Measurements from ENCODE around the gene IST1.
A peak's percentile ranks its signal among the peaks of the same experiment; 100 is the strongest.

Gene IST1

DNA sequence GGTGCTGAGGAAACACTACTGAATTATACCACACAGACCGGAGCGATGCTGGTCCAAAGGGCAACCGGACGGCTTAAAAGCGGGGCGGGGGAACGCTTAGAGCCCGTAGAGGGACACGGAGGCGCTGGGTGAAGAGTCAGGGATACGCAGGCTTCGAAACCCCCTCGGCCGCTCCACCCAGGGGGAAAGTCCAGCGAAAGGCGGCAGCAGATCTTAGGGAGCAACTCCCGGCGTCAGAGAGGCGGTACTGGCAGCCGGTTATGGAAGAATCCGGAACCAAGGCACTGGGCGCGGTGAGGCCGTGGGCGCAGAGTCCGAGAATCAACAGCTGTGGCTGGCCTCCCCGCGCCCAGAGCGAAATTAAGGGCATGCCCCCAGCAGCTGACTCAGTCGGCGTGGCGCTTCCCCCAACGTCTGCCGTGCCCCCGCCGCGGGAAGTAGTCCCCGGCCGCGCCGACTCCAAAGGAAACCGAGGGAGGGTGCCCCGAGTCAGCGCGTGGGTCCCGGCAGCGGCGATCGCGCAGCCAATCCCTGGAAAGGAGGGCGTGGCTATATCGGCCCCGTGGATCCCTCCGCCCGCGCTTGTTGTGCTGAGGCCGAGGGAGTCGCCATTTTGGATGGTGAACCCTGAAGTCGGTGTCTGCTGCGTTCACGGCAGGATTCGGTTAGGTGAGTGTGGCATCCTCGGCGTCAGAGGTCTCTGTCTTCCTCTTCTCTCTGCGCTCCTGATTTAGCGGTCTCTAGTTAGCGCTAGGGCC lies at the start of gene IST1:
Gene IST1 (plus strand): TSS at position 611 of the 758 bp plus-strand sequence. CDS start 20,110 bp downstream, outside the sequence.
- H3K9ac ChIP-seq (ENCODE audit: low read depth, low read length) = peak within 1 kb of the TSS; percentile 93
- no peaks in the 10 kb centered on the region; the same call in 1 of the 2 replicates for H3K4me1 ChIP-seq (ENCODE audit: insufficient read depth, low read length)
- H3K36me3 ChIP-seq (ENCODE audit: insufficient read depth, low read length) = no peaks in the 10 kb centered on the region; the same call in 1 of the 2 replicates
- no peaks in the 10 kb centered on the region for H3K9me3 ChIP-seq (ENCODE audit: control insufficient read depth, insufficient read depth, low read length)

- Histone ChIP-seq H3K9ac (ENCODE audit: low read depth, low read length) (peak within 1 kb of the TSS; percentile 89), H3K9me3 (ENCODE audit: control insufficient read depth, insufficient read depth, low read length) (no peaks in the 10 kb centered on the region), H3K36me3 (ENCODE audit: insufficient read depth, low read length) (peaks cover 8% of the 10 kb centered on the region), H3K4me1 (ENCODE audit: insufficient read depth, low read length) (0 out of 2 replicates have a peak, but pooled peaks cover 4% of the 10 kb centered on the region)
Observed at GRCh38 chr16:71845639-71846430, 49.5 kb upstream of the IST1 start, which contains the start of gene ATXN1L. ATXN1L (plus strand) TSS chr16:71845976; CDS start chr16:71849741, 3,765 bp downstream.

DNA sequence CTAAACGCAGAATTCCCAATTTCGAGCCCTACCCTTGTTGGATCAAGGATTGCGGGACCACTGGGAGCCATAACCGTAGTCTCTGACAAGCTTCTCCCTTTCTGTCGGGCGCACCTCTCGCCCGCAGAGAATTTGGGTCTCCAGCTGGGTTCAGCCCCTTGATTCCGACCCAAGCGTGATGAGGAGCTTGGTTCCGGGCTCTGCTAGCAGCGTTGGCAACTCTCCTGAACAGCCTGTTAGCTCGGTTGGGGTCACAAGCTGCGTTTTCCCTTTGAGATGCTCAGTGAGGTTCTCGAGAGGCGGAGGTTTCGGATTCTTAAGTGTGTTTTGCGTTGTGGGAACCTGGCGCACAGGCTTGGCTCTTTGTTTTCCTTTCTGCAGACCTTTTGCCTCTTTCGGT lies 48.9 kb upstream of the IST1 start:
- Histone ChIP-seq H3K9ac (ENCODE audit: low read depth, low read length) (peak overlapping the region; percentile 89), H3K9me3 (ENCODE audit: control insufficient read depth, insufficient read depth, low read length) (no peaks in the 10 kb centered on the region), H3K4me1 (ENCODE audit: insufficient read depth, low read length) (0 out of 2 replicates have a peak, but pooled peaks cover 4% of the 10 kb centered on the region), H3K36me3 (ENCODE audit: insufficient read depth, low read length) (peaks cover 8% of the 10 kb centered on the region)

- Histone ChIP-seq H3K4me1 (ENCODE audit: insufficient read depth, low read length) (0 out of 2 replicates have a peak, but pooled peaks cover 4% of the 10 kb centered on the region), H3K9me3 (ENCODE audit: control insufficient read depth, insufficient read depth, low read length) (no peaks in the 10 kb centered on the region), H3K9ac (ENCODE audit: low read depth, low read length) (peak overlapping the region; percentile 89), H3K36me3 (ENCODE audit: insufficient read depth, low read length) (peaks cover 8% of the 10 kb centered on the region)
Observed at GRCh38 chr16:71847096-71847495, 48.2 kb upstream of the IST1 start.

DNA sequence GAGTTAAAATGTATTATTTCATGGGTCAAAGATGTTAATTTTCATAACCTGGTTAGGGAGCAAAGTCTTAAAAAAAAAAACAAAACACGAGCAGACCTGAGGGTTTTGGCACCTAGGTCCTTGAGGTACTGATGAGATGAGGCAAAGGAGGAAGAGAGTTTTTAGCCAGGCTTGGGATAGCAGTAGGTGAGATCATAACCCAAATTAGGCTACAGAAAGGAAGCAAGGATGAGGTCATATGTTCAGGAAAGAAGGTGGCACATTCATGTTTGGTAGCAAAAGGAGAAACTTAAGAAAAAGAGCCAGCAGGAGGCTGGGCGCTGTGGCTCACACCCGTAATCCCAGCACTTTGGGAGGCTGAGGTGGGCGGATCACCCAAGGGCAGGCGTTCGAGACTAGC lies 46.7 kb upstream of the IST1 start:
- Histone ChIP-seq H3K9me3 (ENCODE audit: control insufficient read depth, insufficient read depth, low read length) (no peaks in the 10 kb centered on the region), H3K36me3 (ENCODE audit: insufficient read depth, low read length) (peaks cover 8% of the 10 kb centered on the region), H3K9ac (ENCODE audit: low read depth, low read length) (no peak overlapping the region), H3K4me1 (ENCODE audit: insufficient read depth, low read length) (0 out of 2 replicates have a peak, but pooled peaks cover 4% of the 10 kb centered on the region)

DNA sequence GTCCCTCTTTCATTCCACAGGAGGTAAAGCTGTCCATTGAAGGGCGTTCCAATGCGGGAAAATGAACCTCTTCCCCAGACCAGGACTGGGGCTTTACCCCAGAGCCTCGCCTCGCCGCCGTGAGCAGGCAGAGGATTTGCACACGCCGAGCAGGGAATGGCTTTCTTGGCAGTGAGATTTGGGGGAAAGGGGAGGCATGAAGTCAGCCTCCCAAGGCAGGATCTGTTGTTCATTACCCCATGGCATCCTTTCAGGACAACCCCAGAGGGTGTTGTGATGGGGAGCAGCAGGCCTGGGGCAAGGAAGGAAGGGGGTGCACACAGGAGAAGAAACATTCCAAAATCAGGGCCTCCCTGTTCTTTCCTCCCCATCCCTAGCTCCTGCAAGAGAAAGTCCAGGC lies 43.6 kb upstream of the IST1 start:
- Histone ChIP-seq H3K36me3 (ENCODE audit: insufficient read depth, low read length) (peaks cover 8% of the 10 kb centered on the region), H3K9ac (ENCODE audit: low read depth, low read length) (no peak overlapping the region), H3K9me3 (ENCODE audit: control insufficient read depth, insufficient read depth, low read length) (no peaks in the 10 kb centered on the region), H3K4me1 (ENCODE audit: insufficient read depth, low read length) (0 out of 2 replicates have a peak, but pooled peaks cover 4% of the 10 kb centered on the region)

GRCh38 chr16:71852158-71852557 lies 43.2 kb upstream of the IST1 start:
- Histone ChIP-seq H3K9me3 (ENCODE audit: control insufficient read depth, insufficient read depth, low read length) (no peaks in the 10 kb centered on the region), H3K4me1 (ENCODE audit: insufficient read depth, low read length) (0 out of 2 replicates have a peak, but pooled peaks cover under 1% of the 10 kb centered on the region), H3K9ac (ENCODE audit: low read depth, low read length) (no peak overlapping the region), H3K36me3 (ENCODE audit: insufficient read depth, low read length) (peaks cover 8% of the 10 kb centered on the region)

GRCh38 chr16:71852561-71852960 lies 42.8 kb upstream of the IST1 start:
- Histone ChIP-seq H3K9me3 (ENCODE audit: control insufficient read depth, insufficient read depth, low read length) (no peaks in the 10 kb centered on the region), H3K9ac (ENCODE audit: low read depth, low read length) (no peak overlapping the region), H3K4me1 (ENCODE audit: insufficient read depth, low read length) (no peaks in the 10 kb centered on the region), H3K36me3 (ENCODE audit: insufficient read depth, low read length) (peaks cover 8% of the 10 kb centered on the region)

GRCh38 chr16:71853413-71853812 lies 41.9 kb upstream of the IST1 start:
- H3K36me3 ChIP-seq (ENCODE audit: insufficient read depth, low read length) = peaks cover 8% of the 10 kb centered on the region
- H3K9ac ChIP-seq (ENCODE audit: low read depth, low read length) = no peak overlapping the region

GRCh38 chr16:71854369-71854948 lies 40.9 kb upstream of the IST1 start:
- Histone ChIP-seq H3K9me3 (ENCODE audit: control insufficient read depth, insufficient read depth, low read length) (no peaks in the 10 kb centered on the region), H3K4me1 (ENCODE audit: insufficient read depth, low read length) (no peaks in the 10 kb centered on the region), H3K36me3 (ENCODE audit: insufficient read depth, low read length) (peaks cover 8% of the 10 kb centered on the region), H3K9ac (ENCODE audit: low read depth, low read length) (no peak overlapping the region)

More at GRCh38 chr16:71853413-71853812, 41.9 kb upstream of the IST1 start:
- Histone ChIP-seq H3K4me1 (ENCODE audit: insufficient read depth, low read length) (no peaks in the 10 kb centered on the region), H3K9me3 (ENCODE audit: control insufficient read depth, insufficient read depth, low read length) (no peaks in the 10 kb centered on the region)

DNA sequence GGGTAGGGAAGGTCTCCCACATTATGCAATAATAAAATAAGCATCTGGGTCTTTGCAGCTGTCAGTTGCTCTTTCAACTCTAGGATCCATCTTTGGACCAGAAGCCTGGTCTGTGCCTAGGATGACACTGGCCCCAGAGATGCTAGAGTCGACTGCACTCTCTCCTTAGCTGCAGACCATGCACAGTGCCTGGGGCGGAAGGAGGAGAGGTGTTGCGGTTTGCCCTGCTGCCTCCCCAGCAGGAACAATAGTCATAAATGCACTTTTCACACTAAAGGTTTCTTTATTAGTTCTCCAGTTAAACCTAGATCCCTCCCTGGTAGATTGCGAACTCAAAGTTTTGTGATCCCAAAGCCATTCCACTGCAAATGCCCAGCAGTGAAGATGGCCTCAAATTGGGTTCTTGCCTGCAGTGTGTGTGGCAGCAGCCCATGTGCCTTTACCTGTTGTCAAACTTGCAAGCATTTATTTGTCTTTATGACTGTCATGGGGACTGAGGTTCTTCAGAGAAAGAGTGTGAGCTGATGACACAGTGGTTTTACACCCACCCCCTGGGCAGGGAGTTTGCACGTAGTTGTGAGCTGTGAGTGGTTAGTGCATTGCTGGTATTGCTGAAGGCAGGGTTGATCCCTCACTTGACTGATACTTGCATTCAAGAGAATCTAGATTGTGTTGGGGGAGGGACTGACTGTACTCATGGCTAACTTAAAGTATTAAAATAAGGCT lies 39.2 kb upstream of the IST1 start:
- no peaks in the 10 kb centered on the region for H3K36me3 ChIP-seq (ENCODE audit: insufficient read depth, low read length)
- no peaks in the 10 kb centered on the region for H3K9me3 ChIP-seq (ENCODE audit: control insufficient read depth, insufficient read depth, low read length)
- no peaks in the 10 kb centered on the region for H3K4me1 ChIP-seq (ENCODE audit: insufficient read depth, low read length)
- no peak overlapping the region for H3K9ac ChIP-seq (ENCODE audit: low read depth, low read length)

GRCh38 chr16:71859762-71860521 lies 35.4 kb upstream of the IST1 start:
- Histone ChIP-seq H3K36me3 (ENCODE audit: insufficient read depth, low read length) (no peaks in the 10 kb centered on the region), H3K4me1 (ENCODE audit: insufficient read depth, low read length) (no peaks in the 10 kb centered on the region), H3K9me3 (ENCODE audit: control insufficient read depth, insufficient read depth, low read length) (no peaks in the 10 kb centered on the region), H3K9ac (ENCODE audit: low read depth, low read length) (no peak overlapping the region)

DNA sequence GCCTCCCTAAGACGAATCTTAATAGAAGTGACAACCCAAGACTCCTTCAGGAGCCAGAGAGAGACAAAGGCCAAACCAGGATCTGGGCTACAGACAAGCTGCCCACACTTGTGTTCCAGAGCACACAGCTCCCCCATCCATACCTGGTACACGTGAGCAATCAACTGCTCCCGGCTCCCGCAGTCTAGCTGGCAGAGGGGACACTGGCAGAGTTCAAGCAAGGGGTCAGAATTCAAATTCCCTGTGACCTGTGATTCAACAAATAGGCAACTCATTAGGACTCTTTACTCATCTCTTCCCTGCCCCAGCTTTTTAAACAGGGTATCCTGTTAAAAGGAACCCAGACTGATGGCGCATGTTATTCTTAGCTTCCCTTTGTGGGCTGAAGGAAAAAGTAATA lies 31.3 kb upstream of the IST1 start:
- Histone ChIP-seq H3K9me3 (ENCODE audit: control insufficient read depth, insufficient read depth, low read length) (no peaks in the 10 kb centered on the region), H3K4me1 (ENCODE audit: insufficient read depth, low read length) (peaks cover 4% of the 10 kb centered on the region), H3K9ac (ENCODE audit: low read depth, low read length) (no peak overlapping the region), H3K36me3 (ENCODE audit: insufficient read depth, low read length) (peaks cover 3% of the 10 kb centered on the region; the same call in 1 of the 2 replicates)
